Heart left ventricle (tissue), 13 donors: ENCODE results near the gene TRMT1.

Experiments
- POLR2A ChIP-seq, 2 donors: fragments of 450-650 bp; IDR thresholded peaks; one replicate each; pipeline ENCODE4 v1.6.1; 2017; ENCODE audit warnings: antibody characterized with exemption in 2 of 2, mild to moderate bottlenecking in 2 of 2, moderate library complexity in 2 of 2
- TF ChIP-seq, protein P1 (sequence below), 12 donors: fragments of 200-600 bp; sonication (generic) in 4 of 12; IDR thresholded peaks; one replicate each; pipeline versions ENCODE4 v1.5.0 to v1.8.0; 2018 to 2022; ENCODE audit warnings: antibody characterized with exemption in 12 of 12, mild to moderate bottlenecking in 5 of 12
- donor health status: ischemic (EF 13 %, LVEDD 7.1; RV severe dilation, severe dysfunction).
- donor health status: DM: no; HTN: yes; CAD: no.
- donor health status: DM: no; HTN: no; CAD: no.
- donor health status: ischemic (EF 25% LVEDD 6.9; RV normal size, moderate dysfunction).
- donor health status: ischemic (EF 25% LVEDD 5.7; RV mildly dilated, moderate dysfunction).
- donor health status: ischemic (EF 35%, LVEDD 5.7; RV mildly dilated, moderate dysfunction).
- donor health status: nonischemic (EF 11% LVEDD 7.7; RV severe dilation, severe dysfunction).
- donor health status: DM: yes; HTN: yes; CAD: no.
- donor health status: PGD.
- donor health status: ischemic (EF 29% LVEDD 5.4; RV normal size, mild dysfunction).
- donor health status: nonischemic (EF 23%, LVEDD 6.1; RV moderate dilation, normal function).

DNA sequence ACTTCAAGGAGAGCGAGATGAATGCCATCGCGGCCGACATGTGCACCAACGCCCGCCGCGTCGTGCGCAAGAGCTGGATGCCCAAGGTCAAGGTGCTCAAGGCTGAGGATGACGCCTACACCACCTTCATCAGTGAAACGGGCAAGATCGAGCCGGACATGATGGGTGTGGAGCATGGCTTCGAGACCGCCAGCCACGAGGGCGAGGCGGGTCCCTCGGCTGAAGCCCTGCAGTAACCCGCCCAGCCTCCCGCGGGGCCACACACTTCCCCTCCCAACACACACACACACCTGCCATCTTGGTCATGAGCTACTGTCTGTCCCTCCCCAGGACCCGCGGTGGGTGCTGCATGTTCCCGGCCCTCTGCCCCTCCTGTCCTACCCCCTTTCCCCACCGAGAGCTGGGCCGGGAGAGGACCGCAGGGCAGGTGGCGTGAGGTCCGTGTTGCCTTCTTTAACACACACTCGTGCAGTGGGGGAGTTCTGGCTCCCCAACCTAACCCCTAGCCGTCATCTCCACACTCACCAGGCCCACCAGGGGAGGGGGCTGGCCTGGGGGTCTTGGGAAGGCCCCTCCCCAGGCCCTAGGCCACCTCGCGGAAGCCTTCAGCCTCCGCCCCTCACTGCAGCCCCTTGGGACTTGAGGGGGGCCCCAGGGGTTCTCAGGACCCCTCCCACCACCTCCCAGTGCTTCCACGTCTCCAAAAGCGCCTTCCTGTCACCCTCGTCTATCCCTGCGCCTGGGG, 21.8 kb upstream of the TRMT1 start:
- TF ChIP-seq, protein P1, sequence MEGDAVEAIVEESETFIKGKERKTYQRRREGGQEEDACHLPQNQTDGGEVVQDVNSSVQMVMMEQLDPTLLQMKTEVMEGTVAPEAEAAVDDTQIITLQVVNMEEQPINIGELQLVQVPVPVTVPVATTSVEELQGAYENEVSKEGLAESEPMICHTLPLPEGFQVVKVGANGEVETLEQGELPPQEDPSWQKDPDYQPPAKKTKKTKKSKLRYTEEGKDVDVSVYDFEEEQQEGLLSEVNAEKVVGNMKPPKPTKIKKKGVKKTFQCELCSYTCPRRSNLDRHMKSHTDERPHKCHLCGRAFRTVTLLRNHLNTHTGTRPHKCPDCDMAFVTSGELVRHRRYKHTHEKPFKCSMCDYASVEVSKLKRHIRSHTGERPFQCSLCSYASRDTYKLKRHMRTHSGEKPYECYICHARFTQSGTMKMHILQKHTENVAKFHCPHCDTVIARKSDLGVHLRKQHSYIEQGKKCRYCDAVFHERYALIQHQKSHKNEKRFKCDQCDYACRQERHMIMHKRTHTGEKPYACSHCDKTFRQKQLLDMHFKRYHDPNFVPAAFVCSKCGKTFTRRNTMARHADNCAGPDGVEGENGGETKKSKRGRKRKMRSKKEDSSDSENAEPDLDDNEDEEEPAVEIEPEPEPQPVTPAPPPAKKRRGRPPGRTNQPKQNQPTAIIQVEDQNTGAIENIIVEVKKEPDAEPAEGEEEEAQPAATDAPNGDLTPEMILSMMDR (IDR thresholded peaks at IDR 0.05), result no peak
- no peak for TF ChIP-seq POLR2A (IDR thresholded peaks at IDR 0.05)
